ENCODE data around the gene PSMC3. TPM values are rescaled to one million over a fixed set of nuclear protein-coding genes. Genes with fewer than 3 reads are reported as not detected.
A peak's percentile ranks its signal among the peaks of the same experiment; 100 is the strongest.

PSMC3 gene
- total and polyA plus RNA-seq, 2 of the 13 experiments (the other 11 are each of a cell fraction or from before 2014, with no cell fraction given): 75.8 to 214 TPM

- TF ChIP-seq SOX13 (IDR thresholded peaks at IDR 0.05): no peak
- peak in 1 of 2 experiments; percentile 49; a peak in 1 of 4 replicates for TF ChIP-seq SOX13 (CRISPR knock-in tag; conservative IDR thresholded peaks at IDR 0.05 in 1 of 2, IDR thresholded peaks at IDR 0.05 in 1 of 2)
- no peak for TF ChIP-seq MLLT10 (CRISPR knock-in tag; IDR thresholded peaks at IDR 0.05)
- peak; percentile 10 for TF ChIP-seq ZNF883 (CRISPR knock-in tag; IDR thresholded peaks at IDR 0.05; ENCODE audit: not compliant biosample characterization)
- no peak for TF ChIP-seq MXD4 (CRISPR knock-in tag; IDR thresholded peaks at IDR 0.05)
- no peak for TF ChIP-seq ZFP36L2 (CRISPR knock-in tag; IDR thresholded peaks at IDR 0.05)
- TF ChIP-seq EEA1 (CRISPR knock-in tag; IDR thresholded peaks at IDR 0.05; ENCODE audit: borderline replicate concordance): 0 out of 2 replicates have a peak, but pooled peaks have one; percentile 54
- TF ChIP-seq HOXA9 (CRISPR knock-in tag; IDR thresholded peaks at IDR 0.05; ENCODE audit: borderline replicate concordance): no peak
- TF ChIP-seq JUND (CRISPR knock-in tag; IDR thresholded peaks at IDR 0.05): 0 out of 2 replicates have a peak, but pooled peaks have one; percentile 6
Measured at GRCh38 chr11:47437746-47438418, 11.6 kb upstream of the PSMC3 start (continued).

GRCh38 chr11:47437218-47437745, 11.0 kb upstream of the PSMC3 start:
- Histone ChIP-seq H3K9ac (ENCODE audit: insufficient read depth, low read depth, low read length) (peak overlapping the region; percentile 88), H3K27ac (ENCODE audit: extremely low read length, insufficient read depth, low read length) (peak overlapping the region; percentile 97), H3K4me3 (replicated peaks in 1 of 3; ENCODE audit: insufficient read depth in 1 of 3, low read depth in 2 of 3, low read length in 3 of 3) (peak overlapping the region; percentile 70 to 80 (median 78)), H3K36me3 (replicated peaks in 1 of 2; ENCODE audit: control insufficient read depth in 1 of 2, insufficient read depth in 2 of 2, low read length in 2 of 2) (no peaks in the 10 kb centered on the region; a peak in 1 of 5 replicates), H3K79me2 (ENCODE audit: insufficient read depth, low read length) (no peaks in the 10 kb centered on the region), H3K4me1 (ENCODE audit: insufficient read depth, low read length) (peaks cover 78% of the 10 kb centered on the region), H2AFZ (ENCODE audit: low read length) (peak overlapping the region; percentile 78), H3K27me3 (ENCODE audit: control insufficient read depth in 1 of 2, insufficient read depth in 2 of 2, low read length in 2 of 2) (no peaks in the 10 kb centered on the region; a peak in 1 of 5 replicates), H3K4me2 (ENCODE audit: low read depth, low read length) (peak overlapping the region; percentile 90), H3K9me3 (ENCODE audit: low read length) (no peaks in the 10 kb centered on the region), H4K20me1 (ENCODE audit: insufficient read depth, low read length) (no peaks in the 10 kb centered on the region)
- BruUV-seq (replicated peaks): no TSS peak
- in situ Hi-C loops (cut with HindIII; ENCODE audit: extremely low pct_ligation_motif_present, low pct_unique_long_range_greater_than_20kb) (no loop called here), intact Hi-C loops (cut with micrococcal nuclease; ENCODE audit: unreplicated experiment) (loop anchor here (5.0 kb wide), 1 partner anchor 720 kb away; the partner anchor contains the start of gene F2)
- 18% methylated on average over 11 of the region's 11 CpGs for WGBS (ENCODE audit: low lambda C conversion rate)
- POLR2A ChIA-PET: interaction anchor here (0.7 to 3.0 kb wide), 14 partner anchors 9 to 180 kb away, joined by 3 to 68 read pairs (median 5); partner anchors contain the start of genes NR1H3, PSMC3, RAPSN and SLC39A13
- no peak for DNase-seq (ENCODE audit: low spot score)
- FAIRE-seq: no peak
- CTCF ChIA-PET (ENCODE audit: low intra/inter-chr PET ratio, low total read pairs): no interaction called here
- ATAC-seq: peak; percentile 37
- no peak for TF ChIP-seq SIX4 (CRISPR knock-in tag; IDR thresholded peaks at IDR 0.05)
- no peak for TF ChIP-seq GRHL1 (CRISPR knock-in tag; conservative IDR thresholded peaks at IDR 0.05)
- no peak for TF ChIP-seq SALL1 (CRISPR knock-in tag; IDR thresholded peaks at IDR 0.05)
- no peak for TF ChIP-seq TFDP2 (CRISPR knock-in tag; IDR thresholded peaks at IDR 0.05)
- TF ChIP-seq GMEB2 (CRISPR knock-in tag; IDR thresholded peaks at IDR 0.05; ENCODE audit: low read depth): no peak
- no peak for TF ChIP-seq RORA (CRISPR knock-in tag; IDR thresholded peaks at IDR 0.05)
- no peak for TF ChIP-seq ZKSCAN5 (CRISPR knock-in tag; IDR thresholded peaks at IDR 0.05)
- TF ChIP-seq ZBTB1 (CRISPR knock-in tag; IDR thresholded peaks at IDR 0.05; ENCODE audit: borderline replicate concordance): no peak
- TF ChIP-seq HNF4A (CRISPR knock-in tag; IDR thresholded peaks at IDR 0.05): no peak
